SH-SY5Y (cell line): ENCODE data around the gene ATG9B.

ENCODE experiments used
- GATA2 ChIP-seq: IDR thresholded peaks from 2 replicates; pipeline ENCODE4 v1.6.1; 2011; ENCODE audit warnings: mild to moderate bottlenecking, low read depth, low read length
- GATA3 ChIP-seq: IDR thresholded peaks from 2 replicates; pipeline ENCODE4 v1.6.1; 2011; ENCODE audit warnings: low read depth, mild to moderate bottlenecking, low read length, moderate library complexity

DNA sequence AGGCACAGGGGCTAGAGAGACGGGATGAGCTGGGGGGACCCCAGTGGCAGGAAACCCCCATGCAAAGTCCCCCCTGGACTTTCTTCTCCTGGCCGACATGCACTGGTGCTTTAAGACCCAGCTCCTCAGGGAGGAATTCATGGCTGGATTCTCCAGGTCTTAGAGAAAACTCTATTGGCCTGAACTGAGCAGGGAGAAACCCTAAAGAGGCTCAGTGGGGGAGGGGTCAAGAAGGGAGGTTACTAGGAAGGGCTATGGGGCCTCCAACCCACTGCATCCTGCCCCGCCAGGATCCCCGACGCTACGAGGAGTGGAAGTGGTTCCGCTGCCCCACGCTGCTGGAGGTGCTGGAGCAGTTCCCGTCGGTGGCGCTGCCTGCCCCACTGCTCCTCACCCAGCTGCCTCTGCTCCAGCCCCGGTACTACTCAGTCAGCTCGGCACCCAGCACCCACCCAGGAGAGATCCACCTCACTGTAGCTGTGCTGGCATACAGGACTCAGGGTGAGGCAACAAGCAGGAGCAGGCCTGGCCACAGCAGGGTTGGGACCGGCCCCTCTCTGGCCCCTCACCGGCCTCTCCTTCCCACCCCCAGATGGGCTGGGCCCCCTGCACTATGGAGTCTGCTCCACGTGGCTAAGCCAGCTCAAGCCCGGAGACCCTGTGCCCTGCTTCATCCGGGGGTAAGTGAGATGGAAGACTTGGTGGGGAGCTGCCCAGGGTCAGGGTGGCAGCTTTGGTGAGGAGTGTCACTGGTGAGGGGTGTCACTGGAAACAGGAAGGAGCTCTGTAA is 13.8 kb downstream of the ATG9B start:
- TF ChIP-seq GATA2 (no peak), GATA3 (no peak)
